ENCODE results near the gene ADARB2. TPM values are rescaled to one million over a fixed set of nuclear protein-coding genes. Genes with fewer than 3 reads are reported as not detected.

Gene ADARB2
- total RNA-seq, 2 experiments from 2014 or later, result 0.63 to 0.99 TPM

DNA sequence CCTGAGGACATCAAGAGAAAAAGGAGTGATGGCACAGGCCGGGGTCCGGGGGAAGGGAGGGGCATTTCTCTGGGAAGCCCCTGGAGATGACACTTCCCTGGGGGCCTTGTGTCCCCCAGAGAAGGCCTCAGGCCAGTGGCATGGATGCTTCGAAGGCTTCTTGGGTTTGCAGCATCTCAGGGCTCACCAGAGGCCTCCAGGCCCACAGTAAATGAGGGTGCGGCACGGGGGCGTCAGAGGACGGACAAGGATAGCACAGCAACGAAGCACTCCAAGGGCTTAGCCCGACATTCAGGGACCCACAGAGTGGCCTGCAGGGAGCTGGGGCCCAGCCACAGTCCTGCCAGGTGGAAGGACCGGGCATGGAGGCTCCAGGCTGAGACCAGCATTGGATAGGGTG is 71.6 kb downstream of the ADARB2 start:
- ChIA-PET POLR2A (no interaction called here), CTCF (no interaction called here)
- no peak overlapping the region for H3K4me3 Mint-ChIP-seq
- no peak for ATAC-seq
- H3K27me3 Mint-ChIP-seq (ENCODE audit: low read depth), result no peaks in the 10 kb centered on the region
- no peak overlapping the region for H3K27ac Mint-ChIP-seq
- H3K9me3 Mint-ChIP-seq (ENCODE audit: insufficient read depth), result no peaks in the 10 kb centered on the region
- no peaks in the 10 kb centered on the region for H3K4me1 Mint-ChIP-seq (ENCODE audit: low read depth)
- no peaks in the 10 kb centered on the region for H3K36me3 Mint-ChIP-seq (ENCODE audit: low read depth)
- DNase-seq, result no peak

DNA sequence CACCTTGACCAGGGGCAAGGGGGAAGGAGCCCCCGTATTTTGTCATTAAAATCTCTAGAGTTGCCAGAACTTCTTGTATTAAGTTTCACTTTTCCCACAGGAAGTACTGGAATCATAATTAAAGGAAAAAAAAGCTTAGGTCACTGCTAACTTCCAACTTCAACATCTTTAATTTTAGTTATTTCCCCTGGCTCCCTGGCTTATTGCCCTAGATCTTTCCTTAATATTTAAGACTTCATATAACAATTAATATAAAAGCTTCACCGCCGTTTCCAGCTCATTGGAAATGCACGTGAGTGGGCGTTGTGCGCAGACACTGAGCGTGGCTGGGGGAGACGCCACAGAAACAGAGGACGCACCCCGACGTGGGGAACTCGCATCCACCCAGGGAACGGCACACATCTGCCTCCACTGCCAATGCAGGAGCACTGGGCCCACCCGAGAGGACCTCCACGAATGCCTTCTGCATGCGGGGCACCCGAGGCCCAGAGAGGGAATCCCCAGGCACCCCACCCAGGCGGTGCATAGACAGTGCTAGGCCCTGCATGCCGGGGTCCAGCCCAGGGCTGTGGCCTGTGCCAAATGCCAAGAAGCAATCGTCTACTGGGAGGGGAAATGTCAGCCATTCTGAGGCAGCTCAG is 72.2 kb downstream of the ADARB2 start:
- Mint-ChIP-seq H3K4me1 (ENCODE audit: low read depth) (no peaks in the 10 kb centered on the region), H3K27me3 (ENCODE audit: low read depth) (no peaks in the 10 kb centered on the region), H3K36me3 (ENCODE audit: low read depth) (no peaks in the 10 kb centered on the region), H3K9me3 (ENCODE audit: insufficient read depth) (no peaks in the 10 kb centered on the region), H3K4me3 (no peak overlapping the region), H3K27ac (no peak overlapping the region)
- ATAC-seq (no peak), DNase-seq (no peak)
- ChIA-PET CTCF (no interaction called here), POLR2A (no interaction called here)

DNA sequence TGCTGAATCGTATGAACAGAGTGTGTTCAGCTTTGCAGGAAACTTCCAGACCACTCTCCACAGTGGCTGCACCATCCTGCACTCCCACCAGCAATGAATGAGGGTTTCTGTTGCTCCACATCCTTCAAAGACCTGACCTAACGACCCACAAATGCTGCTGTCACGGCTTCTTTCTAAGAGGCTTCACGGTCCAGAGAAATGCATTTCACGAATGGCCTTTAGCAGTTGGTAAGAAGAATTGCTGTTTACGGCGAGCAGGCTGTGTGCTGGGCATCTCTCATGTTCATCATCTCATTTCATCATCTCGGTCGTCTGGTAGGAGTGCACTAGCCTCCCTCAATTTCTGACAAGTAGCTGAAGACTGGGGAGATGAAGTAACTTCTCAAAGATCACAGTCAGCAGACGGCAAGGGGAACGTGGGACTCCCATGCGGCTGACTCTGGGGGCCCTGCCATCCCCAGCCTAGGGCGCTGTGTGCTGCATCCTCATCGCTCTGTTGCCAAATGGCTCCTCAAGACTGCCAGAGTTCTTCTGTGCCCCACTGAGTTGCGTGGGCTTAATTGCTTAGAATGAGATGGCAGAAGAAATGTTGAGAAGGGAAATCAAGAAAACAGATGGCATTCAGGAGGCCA is 72.9 kb downstream of the ADARB2 start:
- H3K36me3 Mint-ChIP-seq (ENCODE audit: low read depth), result no peaks in the 10 kb centered on the region
- no peaks in the 10 kb centered on the region for H3K9me3 Mint-ChIP-seq (ENCODE audit: insufficient read depth)
- no peaks in the 10 kb centered on the region for H3K27me3 Mint-ChIP-seq (ENCODE audit: low read depth)
- CTCF ChIA-PET, result no interaction called here
- DNase-seq (no peak), ATAC-seq (no peak)
- no peaks in the 10 kb centered on the region for H3K4me1 Mint-ChIP-seq (ENCODE audit: low read depth)
- no peak overlapping the region for H3K4me3 Mint-ChIP-seq
- POLR2A ChIA-PET, result no interaction called here
- no peak overlapping the region for H3K27ac Mint-ChIP-seq

DNA sequence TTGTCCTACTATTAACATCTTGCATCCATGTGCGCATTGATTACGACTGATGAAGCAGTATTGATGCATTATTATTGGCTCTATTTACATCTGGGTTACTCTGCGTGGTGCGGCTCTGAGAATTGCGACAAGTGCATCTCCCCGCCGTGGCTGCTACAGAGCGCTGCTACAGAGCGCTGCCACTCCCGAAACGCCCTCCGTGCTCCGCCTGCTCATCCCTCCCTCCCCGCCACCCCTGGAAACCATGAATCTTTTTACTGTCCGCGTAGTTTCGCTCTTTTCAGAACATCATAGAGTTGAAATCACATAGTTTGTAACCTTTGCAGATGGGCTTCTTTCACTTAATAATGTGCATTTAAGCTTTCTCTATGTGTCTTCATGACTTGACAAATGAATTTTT is 74.1 kb downstream of the ADARB2 start:
- no peak overlapping the region for H3K27ac Mint-ChIP-seq
- H3K9me3 Mint-ChIP-seq (ENCODE audit: insufficient read depth), result no peaks in the 10 kb centered on the region
- no peak for ATAC-seq
- H3K27me3 Mint-ChIP-seq (ENCODE audit: low read depth), result peaks cover 2% of the 10 kb centered on the region
- no peaks in the 10 kb centered on the region for H3K4me1 Mint-ChIP-seq (ENCODE audit: low read depth)
- H3K4me3 Mint-ChIP-seq, result no peak overlapping the region
- ChIA-PET POLR2A (no interaction called here), CTCF (no interaction called here)
- DNase-seq, result no peak
- H3K36me3 Mint-ChIP-seq (ENCODE audit: low read depth), result no peaks in the 10 kb centered on the region

- ChIA-PET CTCF (no interaction called here), POLR2A (no interaction called here)
- H3K27me3 Mint-ChIP-seq (ENCODE audit: low read depth), result peaks cover 8% of the 10 kb centered on the region
- no peaks in the 10 kb centered on the region for H3K36me3 Mint-ChIP-seq (ENCODE audit: low read depth)
- H3K27ac Mint-ChIP-seq, result no peak overlapping the region
- H3K9me3 Mint-ChIP-seq (ENCODE audit: insufficient read depth), result no peaks in the 10 kb centered on the region
- DNase-seq (no peak), ATAC-seq (no peak)
- H3K4me3 Mint-ChIP-seq, result no peak overlapping the region
- no peaks in the 10 kb centered on the region for H3K4me1 Mint-ChIP-seq (ENCODE audit: low read depth)
Measured at GRCh38 chr10:1662438-1663025, 74.8 kb downstream of the ADARB2 start.

DNA sequence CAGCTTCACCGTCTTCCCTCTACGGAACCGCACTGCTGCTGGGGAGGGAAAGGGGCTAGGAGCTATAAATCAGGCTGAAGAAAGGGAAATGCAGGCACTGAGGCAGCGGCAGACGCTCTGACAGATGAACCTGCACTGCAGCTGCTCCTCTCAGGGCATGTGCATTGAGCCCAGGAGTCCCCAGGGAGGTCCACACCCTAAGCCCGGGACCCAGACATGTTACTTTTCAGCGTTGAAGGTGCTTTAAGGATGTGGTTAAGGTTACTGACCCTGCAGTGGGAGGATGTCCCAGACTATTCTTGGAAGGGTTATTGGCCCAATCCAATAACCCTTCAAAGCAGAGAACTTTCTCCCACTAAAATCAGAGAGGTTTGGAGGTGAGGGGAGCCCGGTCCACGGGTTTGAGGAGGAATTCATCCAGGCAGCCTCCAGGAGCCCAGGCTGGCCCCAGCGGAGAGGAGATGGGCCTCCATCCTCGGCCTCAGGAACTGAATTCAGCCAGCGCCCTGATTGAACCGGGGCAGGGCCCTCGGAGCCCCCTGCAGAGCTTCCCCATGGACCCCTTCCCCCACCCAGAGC is 75.4 kb downstream of the ADARB2 start:
- no peaks in the 10 kb centered on the region for H3K36me3 Mint-ChIP-seq (ENCODE audit: low read depth)

DNA sequence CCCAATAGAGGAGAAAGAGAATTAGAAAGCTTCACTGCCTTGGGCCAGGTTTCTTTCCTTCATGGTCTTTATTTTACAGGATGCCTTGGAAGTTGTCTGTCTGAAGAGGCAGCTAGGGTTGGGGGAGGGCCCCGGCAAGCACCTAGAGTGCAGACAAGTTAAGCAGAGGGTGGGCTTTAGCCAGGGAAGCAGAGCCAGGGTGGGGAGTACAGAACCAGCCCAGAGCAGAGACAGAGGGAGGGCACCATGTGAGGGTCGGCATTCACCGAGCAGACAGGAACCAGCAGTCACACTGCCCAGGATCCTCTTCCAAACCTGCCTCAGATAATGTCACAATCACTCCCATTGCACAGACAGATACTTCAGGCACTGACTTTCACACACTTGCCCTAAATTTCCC is 75.9 kb downstream of the ADARB2 start:
- H3K27ac Mint-ChIP-seq, result no peak overlapping the region
- POLR2A ChIA-PET, result no interaction called here
- peaks cover 8% of the 10 kb centered on the region for H3K27me3 Mint-ChIP-seq (ENCODE audit: low read depth)
- H3K4me3 Mint-ChIP-seq, result no peak overlapping the region
- H3K9me3 Mint-ChIP-seq (ENCODE audit: insufficient read depth), result no peaks in the 10 kb centered on the region
- CTCF ChIA-PET, result no interaction called here
- DNase-seq, result no peak
- no peak for ATAC-seq
- no peaks in the 10 kb centered on the region for H3K36me3 Mint-ChIP-seq (ENCODE audit: low read depth)
- H3K4me1 Mint-ChIP-seq (ENCODE audit: low read depth), result no peaks in the 10 kb centered on the region

More for the DNA sequence above, 75.4 kb downstream of the ADARB2 start:
- ChIA-PET POLR2A (no interaction called here), CTCF (no interaction called here)
- Mint-ChIP-seq H3K9me3 (ENCODE audit: insufficient read depth) (no peaks in the 10 kb centered on the region), H3K27ac (no peak overlapping the region), H3K4me3 (no peak overlapping the region), H3K27me3 (ENCODE audit: low read depth) (peaks cover 8% of the 10 kb centered on the region), H3K4me1 (ENCODE audit: low read depth) (no peaks in the 10 kb centered on the region)
- no peak for DNase-seq
- ATAC-seq, result no peak

DNA sequence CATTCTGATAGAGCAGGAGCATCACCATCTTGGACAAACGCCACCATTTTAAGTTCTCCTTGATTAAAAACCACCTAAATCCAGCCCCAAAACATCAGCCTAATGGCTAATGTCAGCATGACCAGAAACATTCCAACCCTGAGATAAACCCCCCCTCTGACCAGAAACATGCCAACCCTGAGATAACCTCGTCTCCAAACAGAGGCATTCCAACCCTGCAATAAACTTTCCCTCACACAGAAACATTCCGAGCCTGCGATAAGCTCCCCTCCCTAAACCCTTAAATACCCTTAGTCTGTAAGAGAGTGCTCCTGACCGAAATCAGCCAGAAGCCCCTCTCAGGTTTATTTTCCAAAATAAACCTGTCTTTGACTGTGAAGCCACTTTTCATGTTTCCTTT is 76.5 kb downstream of the ADARB2 start:
- Mint-ChIP-seq H3K36me3 (ENCODE audit: low read depth) (no peaks in the 10 kb centered on the region), H3K4me1 (ENCODE audit: low read depth) (no peaks in the 10 kb centered on the region), H3K27ac (no peak overlapping the region), H3K9me3 (ENCODE audit: insufficient read depth) (no peaks in the 10 kb centered on the region), H3K27me3 (ENCODE audit: low read depth) (peaks cover 11% of the 10 kb centered on the region), H3K4me3 (no peak overlapping the region)
- ChIA-PET CTCF (no interaction called here), POLR2A (no interaction called here)
- no peak for DNase-seq
- ATAC-seq, result no peak

GRCh38 chr10:1660386-1660785 is 76.9 kb downstream of the ADARB2 start:
- no peak overlapping the region for H3K4me3 Mint-ChIP-seq
- ChIA-PET POLR2A (no interaction called here), CTCF (no interaction called here)
- ATAC-seq (no peak), DNase-seq (no peak)
- H3K27me3 Mint-ChIP-seq (ENCODE audit: low read depth), result peaks cover 11% of the 10 kb centered on the region
- no peak overlapping the region for H3K27ac Mint-ChIP-seq
- no peaks in the 10 kb centered on the region for H3K36me3 Mint-ChIP-seq (ENCODE audit: low read depth)
- H3K9me3 Mint-ChIP-seq (ENCODE audit: insufficient read depth), result no peaks in the 10 kb centered on the region
- no peaks in the 10 kb centered on the region for H3K4me1 Mint-ChIP-seq (ENCODE audit: low read depth)

DNA sequence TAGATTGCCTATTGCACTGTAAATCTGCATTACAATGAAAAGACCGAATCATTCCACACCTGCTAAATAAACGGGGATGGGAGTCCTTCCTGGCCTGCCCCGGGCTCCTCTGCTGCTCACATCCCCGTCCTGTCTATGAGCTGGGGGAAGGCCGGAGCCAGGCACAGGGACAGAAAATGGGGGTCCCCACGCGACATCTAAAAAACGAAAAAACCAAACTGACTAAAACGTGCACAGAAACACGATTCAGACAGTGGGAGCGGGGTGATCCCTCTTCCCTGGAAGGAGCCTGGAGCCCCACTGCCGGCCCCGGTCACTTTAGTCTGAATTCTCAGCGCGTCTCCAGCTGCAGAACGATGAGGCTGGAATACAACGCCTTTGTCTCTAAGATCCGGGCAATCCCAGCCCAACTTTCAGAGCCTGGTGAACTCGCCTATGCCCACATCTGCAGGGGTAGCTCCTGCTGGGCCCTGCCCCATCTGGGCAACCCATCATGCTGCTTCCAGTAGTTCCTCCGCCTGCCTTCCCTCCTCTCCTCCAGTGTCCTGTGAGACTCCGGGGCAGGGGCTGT is 78.0 kb downstream of the ADARB2 start:
- ATAC-seq (no peak), DNase-seq (no peak)
- ChIA-PET CTCF (no interaction called here), POLR2A (no interaction called here)
- no peak overlapping the region for H3K27ac Mint-ChIP-seq
- H3K27me3 Mint-ChIP-seq (ENCODE audit: low read depth), result peaks cover 11% of the 10 kb centered on the region
- no peaks in the 10 kb centered on the region for H3K36me3 Mint-ChIP-seq (ENCODE audit: low read depth)
- no peaks in the 10 kb centered on the region for H3K4me1 Mint-ChIP-seq (ENCODE audit: low read depth)
- H3K9me3 Mint-ChIP-seq (ENCODE audit: insufficient read depth), result no peaks in the 10 kb centered on the region
- H3K4me3 Mint-ChIP-seq, result no peak overlapping the region

DNA sequence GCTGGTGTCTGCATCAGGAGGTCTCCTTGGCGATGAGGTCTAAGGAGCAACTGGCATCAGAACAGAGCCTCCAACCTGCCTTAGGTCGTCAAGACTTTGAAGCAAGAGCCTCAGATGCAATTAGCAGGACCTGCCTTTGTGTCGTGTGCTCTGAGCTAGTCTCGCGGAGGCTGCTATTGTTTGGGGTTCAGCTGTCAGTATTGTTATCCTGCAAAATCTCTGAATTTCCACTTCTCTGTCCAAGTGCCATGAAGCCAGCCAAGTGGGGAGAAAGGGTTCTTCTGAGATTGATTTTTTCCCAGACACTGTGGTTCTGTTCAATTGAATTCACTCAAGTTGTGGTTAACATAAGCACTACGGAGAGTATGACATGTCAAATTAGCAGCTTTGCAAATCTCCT is 78.7 kb downstream of the ADARB2 start:
- no peaks in the 10 kb centered on the region for H3K4me1 Mint-ChIP-seq (ENCODE audit: low read depth)
- CTCF ChIA-PET, result no interaction called here
- H3K4me3 Mint-ChIP-seq, result no peak overlapping the region
- DNase-seq (no peak), ATAC-seq (no peak)
- no peak overlapping the region for H3K27ac Mint-ChIP-seq
- POLR2A ChIA-PET, result no interaction called here
- no peaks in the 10 kb centered on the region for H3K9me3 Mint-ChIP-seq (ENCODE audit: insufficient read depth)
- H3K36me3 Mint-ChIP-seq (ENCODE audit: low read depth), result no peaks in the 10 kb centered on the region
- peaks cover 11% of the 10 kb centered on the region for H3K27me3 Mint-ChIP-seq (ENCODE audit: low read depth)

GRCh38 chr10:1657479-1657878 is 79.8 kb downstream of the ADARB2 start:
- ChIA-PET POLR2A (no interaction called here), CTCF (no interaction called here)
- ATAC-seq, result no peak
- Mint-ChIP-seq H3K9me3 (ENCODE audit: insufficient read depth) (no peaks in the 10 kb centered on the region), H3K4me3 (no peak overlapping the region), H3K36me3 (ENCODE audit: low read depth) (no peaks in the 10 kb centered on the region), H3K4me1 (ENCODE audit: low read depth) (no peaks in the 10 kb centered on the region), H3K27me3 (ENCODE audit: low read depth) (peaks cover 11% of the 10 kb centered on the region), H3K27ac (no peak overlapping the region)
- no peak for DNase-seq
